ENCODE data around the gene UBA1.

DNA sequence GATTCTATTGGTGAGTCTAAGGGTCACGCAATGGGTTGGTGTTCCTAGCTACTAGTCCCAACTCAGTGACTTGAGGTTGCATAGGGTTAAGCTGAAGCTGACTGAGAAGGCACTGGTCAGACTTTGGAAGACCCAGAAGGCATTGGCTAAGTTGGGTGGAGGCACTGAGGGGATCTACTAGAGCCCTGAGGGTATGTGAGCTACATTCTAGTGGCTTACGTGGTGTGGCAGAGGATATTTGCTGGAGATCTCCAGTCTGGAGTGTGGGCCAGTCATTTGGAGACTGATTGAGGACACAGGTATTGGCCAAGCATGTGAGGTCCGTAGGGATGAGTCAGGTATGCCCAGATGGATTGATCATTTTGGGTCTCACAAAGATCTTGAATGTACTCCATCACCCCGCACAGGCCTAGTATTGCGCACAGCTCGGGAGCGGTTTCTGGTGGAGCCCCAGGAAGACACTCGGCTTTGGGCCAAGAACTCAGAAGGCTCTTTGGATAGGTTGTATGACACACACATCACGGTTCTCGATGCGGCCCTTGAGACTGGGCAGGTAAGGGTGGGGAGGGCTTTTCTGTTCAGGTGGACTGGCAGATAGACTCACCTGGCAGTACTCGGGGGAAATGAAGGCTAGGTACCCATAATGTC lies 46.4 kb downstream of the UBA1 start:
- TF ChIP-seq, protein P1, sequence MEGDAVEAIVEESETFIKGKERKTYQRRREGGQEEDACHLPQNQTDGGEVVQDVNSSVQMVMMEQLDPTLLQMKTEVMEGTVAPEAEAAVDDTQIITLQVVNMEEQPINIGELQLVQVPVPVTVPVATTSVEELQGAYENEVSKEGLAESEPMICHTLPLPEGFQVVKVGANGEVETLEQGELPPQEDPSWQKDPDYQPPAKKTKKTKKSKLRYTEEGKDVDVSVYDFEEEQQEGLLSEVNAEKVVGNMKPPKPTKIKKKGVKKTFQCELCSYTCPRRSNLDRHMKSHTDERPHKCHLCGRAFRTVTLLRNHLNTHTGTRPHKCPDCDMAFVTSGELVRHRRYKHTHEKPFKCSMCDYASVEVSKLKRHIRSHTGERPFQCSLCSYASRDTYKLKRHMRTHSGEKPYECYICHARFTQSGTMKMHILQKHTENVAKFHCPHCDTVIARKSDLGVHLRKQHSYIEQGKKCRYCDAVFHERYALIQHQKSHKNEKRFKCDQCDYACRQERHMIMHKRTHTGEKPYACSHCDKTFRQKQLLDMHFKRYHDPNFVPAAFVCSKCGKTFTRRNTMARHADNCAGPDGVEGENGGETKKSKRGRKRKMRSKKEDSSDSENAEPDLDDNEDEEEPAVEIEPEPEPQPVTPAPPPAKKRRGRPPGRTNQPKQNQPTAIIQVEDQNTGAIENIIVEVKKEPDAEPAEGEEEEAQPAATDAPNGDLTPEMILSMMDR (IDR thresholded peaks at IDR 0.05), result no peak
- TF ChIP-seq, protein P2, sequence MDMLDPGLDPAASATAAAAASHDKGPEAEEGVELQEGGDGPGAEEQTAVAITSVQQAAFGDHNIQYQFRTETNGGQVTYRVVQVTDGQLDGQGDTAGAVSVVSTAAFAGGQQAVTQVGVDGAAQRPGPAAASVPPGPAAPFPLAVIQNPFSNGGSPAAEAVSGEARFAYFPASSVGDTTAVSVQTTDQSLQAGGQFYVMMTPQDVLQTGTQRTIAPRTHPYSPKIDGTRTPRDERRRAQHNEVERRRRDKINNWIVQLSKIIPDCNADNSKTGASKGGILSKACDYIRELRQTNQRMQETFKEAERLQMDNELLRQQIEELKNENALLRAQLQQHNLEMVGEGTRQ (IDR thresholded peaks at IDR 0.05), result no peak
- TF ChIP-seq POLR2A (IDR thresholded peaks at IDR 0.05; ENCODE audit: low read length) (no peak), ZNF302 (CRISPR knock-in tag; IDR thresholded peaks at IDR 0.05) (no peak), SMC3 (IDR thresholded peaks at IDR 0.05) (no peak), KDM5A (IDR thresholded peaks at IDR 0.05) (no peak), EP300 (IDR thresholded peaks at IDR 0.05) (no peak), KDM1A (IDR thresholded peaks at IDR 0.05; ENCODE audit: low read depth) (no peak), RNF2 (IDR thresholded peaks at IDR 0.05; ENCODE audit: borderline replicate concordance, low read depth) (no peak), RFX5 (IDR thresholded peaks at IDR 0.05) (no peak)
- TF ChIP-seq, protein P3, sequence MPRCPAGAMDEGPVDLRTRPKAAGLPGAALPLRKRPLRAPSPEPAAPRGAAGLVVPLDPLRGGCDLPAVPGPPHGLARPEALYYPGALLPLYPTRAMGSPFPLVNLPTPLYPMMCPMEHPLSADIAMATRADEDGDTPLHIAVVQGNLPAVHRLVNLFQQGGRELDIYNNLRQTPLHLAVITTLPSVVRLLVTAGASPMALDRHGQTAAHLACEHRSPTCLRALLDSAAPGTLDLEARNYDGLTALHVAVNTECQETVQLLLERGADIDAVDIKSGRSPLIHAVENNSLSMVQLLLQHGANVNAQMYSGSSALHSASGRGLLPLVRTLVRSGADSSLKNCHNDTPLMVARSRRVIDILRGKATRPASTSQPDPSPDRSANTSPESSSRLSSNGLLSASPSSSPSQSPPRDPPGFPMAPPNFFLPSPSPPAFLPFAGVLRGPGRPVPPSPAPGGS (IDR thresholded peaks at IDR 0.05), result no peak
- TF ChIP-seq, protein P4, sequence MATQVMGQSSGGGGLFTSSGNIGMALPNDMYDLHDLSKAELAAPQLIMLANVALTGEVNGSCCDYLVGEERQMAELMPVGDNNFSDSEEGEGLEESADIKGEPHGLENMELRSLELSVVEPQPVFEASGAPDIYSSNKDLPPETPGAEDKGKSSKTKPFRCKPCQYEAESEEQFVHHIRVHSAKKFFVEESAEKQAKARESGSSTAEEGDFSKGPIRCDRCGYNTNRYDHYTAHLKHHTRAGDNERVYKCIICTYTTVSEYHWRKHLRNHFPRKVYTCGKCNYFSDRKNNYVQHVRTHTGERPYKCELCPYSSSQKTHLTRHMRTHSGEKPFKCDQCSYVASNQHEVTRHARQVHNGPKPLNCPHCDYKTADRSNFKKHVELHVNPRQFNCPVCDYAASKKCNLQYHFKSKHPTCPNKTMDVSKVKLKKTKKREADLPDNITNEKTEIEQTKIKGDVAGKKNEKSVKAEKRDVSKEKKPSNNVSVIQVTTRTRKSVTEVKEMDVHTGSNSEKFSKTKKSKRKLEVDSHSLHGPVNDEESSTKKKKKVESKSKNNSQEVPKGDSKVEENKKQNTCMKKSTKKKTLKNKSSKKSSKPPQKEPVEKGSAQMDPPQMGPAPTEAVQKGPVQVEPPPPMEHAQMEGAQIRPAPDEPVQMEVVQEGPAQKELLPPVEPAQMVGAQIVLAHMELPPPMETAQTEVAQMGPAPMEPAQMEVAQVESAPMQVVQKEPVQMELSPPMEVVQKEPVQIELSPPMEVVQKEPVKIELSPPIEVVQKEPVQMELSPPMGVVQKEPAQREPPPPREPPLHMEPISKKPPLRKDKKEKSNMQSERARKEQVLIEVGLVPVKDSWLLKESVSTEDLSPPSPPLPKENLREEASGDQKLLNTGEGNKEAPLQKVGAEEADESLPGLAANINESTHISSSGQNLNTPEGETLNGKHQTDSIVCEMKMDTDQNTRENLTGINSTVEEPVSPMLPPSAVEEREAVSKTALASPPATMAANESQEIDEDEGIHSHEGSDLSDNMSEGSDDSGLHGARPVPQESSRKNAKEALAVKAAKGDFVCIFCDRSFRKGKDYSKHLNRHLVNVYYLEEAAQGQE (IDR thresholded peaks at IDR 0.05), result no peak

Data from A549 (cell line).